Loucy (cell line): ENCODE results near the gene BMP6.

Experiments
- H2AFZ ChIP-seq: fragments of 200-600 bp; sonication (generic); 2 replicates; pipeline ENCODE4 v1.6.0; 2016; ENCODE audit warnings: antibody characterized with exemption, mild to moderate bottlenecking, low read length, moderate library complexity
- H3F3A ChIP-seq: fragments of 200-600 bp; 2 replicates; pipeline ENCODE4 v1.6.0; 2016; ENCODE audit warnings: antibody characterized with exemption, low read depth, mild to moderate bottlenecking
- H3K27me3 ChIP-seq: fragments of 200-600 bp; sonication (generic); 2 replicates; pipeline ENCODE4 v1.6.1; 2014; ENCODE audit warnings: low read length, mild to moderate bottlenecking; ENCODE audit not compliant: insufficient read depth, poor library complexity, severe bottlenecking
- H3K36me3 ChIP-seq: fragments of 200-600 bp; sonication (generic); 2 replicates; pipeline ENCODE4 v1.6.1; 2016; ENCODE audit warnings: low read length; ENCODE audit not compliant: insufficient read depth
- H3K4me1 ChIP-seq: fragments of 200-600 bp; sonication (generic); 2 replicates; pipeline ENCODE4 v1.5.1; 2014; ENCODE audit warnings: low read length, mild to moderate bottlenecking; ENCODE audit not compliant: insufficient read depth, poor library complexity, severe bottlenecking
- H3K4me2 ChIP-seq: fragments of 200-600 bp; sonication (generic); 2 replicates; pipeline ENCODE4 v1.6.0; 2014; ENCODE audit warnings: antibody characterized with exemption, low read length, low read depth, mild to moderate bottlenecking; ENCODE audit not compliant: poor library complexity, severe bottlenecking
- H3K4me3 ChIP-seq: fragments of 200-600 bp; sonication (generic); 2 replicates; pipeline ENCODE4 v1.5.1; 2014; ENCODE audit warnings: low read length, mild to moderate bottlenecking, mixed read lengths; ENCODE audit not compliant: poor library complexity, severe bottlenecking
- H3K79me2 ChIP-seq: fragments of 200-600 bp; sonication (generic); 2 replicates; pipeline ENCODE4 v1.6.1; 2014; ENCODE audit warnings: low read length; ENCODE audit not compliant: insufficient read depth
- H3K9ac ChIP-seq: fragments of 200-600 bp; sonication (generic); 2 replicates; pipeline ENCODE4 v1.6.0; 2014; ENCODE audit warnings: mild to moderate bottlenecking, low read depth, low read length, moderate library complexity; ENCODE audit not compliant: poor library complexity, severe bottlenecking
- H3K9me2 ChIP-seq: fragments of 200-600 bp; sonication (generic); replicated peaks from 2 replicates; pipeline ENCODE4 v1.6.1; 2016; ENCODE audit warnings: low read depth, low read length, mixed read lengths
- H3K9me3 ChIP-seq: fragments of 200-600 bp; sonication (generic); 2 replicates; pipeline ENCODE4 v1.6.1; 2014; ENCODE audit warnings: mild to moderate bottlenecking, antibody characterized with exemption, low read length, low read depth; ENCODE audit not compliant: insufficient read depth
- H4K20me1 ChIP-seq: fragments of 200-600 bp; sonication (generic); 2 replicates; pipeline ENCODE4 v1.6.0; 2014; ENCODE audit warnings: antibody characterized with exemption, low read length, mild to moderate bottlenecking; ENCODE audit not compliant: insufficient read depth, poor library complexity, severe bottlenecking
- CTCF ChIP-seq: fragments of 200-600 bp; sonication (generic); conservative IDR thresholded peaks from 2 replicates; pipeline ENCODE4 v1.5.1; 2014; ENCODE audit warnings: mild to moderate bottlenecking, antibody characterized with exemption, low read length
- EZH2phosphoT487 ChIP-seq: fragments of 200-600 bp; IDR thresholded peaks from 2 replicates; pipeline ENCODE4 v1.6.1; 2018; ENCODE audit warnings: antibody characterized with exemption, mild to moderate bottlenecking, moderate library complexity, borderline replicate concordance

Gene BMP6

DNA sequence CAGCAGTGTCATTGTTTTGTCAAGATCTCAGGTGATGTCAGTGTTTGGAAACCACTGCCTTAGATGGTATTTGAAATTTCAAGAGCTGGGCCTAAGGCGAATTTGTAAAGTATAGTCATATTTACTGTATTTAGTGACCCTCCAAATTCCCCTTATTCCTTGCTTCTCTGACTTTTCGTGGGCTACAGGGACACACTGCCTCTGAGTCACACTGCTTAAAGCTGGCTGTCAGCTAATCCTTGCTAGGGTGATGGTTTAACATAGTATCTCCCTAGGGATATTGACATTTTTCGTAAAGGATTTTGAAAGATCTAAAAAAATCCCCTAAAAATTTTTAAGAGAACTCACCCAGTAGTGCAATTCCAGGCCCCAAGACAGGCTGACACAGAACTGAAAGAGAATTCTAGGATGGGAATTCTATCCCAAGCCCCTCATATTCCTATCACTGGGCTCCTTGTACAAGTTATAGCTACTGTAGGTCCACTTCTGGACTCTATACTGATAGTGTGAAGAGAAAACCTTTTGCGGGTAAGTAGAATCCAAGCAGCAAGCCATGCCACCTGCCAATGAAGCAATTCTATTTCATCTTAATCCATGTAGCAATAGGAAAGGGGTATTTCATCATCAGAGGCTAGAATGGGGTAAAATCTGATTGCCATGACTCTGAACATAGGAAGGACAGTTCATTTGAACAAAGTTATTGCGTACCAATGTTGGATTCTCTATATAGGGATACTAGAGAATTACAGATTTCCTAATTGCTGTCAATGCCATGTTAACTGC lies 4.3 kb downstream of the BMP6 start:
- no peaks in the 10 kb centered on the region for H3K36me3 ChIP-seq
- H3K4me3 ChIP-seq = no peak overlapping the region
- no peaks in the 10 kb centered on the region for H3K27me3 ChIP-seq
- no peaks in the 10 kb centered on the region for H3K79me2 ChIP-seq
- no peak overlapping the region for H2AFZ ChIP-seq
- no peak overlapping the region for H3K4me2 ChIP-seq
- no peaks in the 10 kb centered on the region for H3K9me2 ChIP-seq
- no peak overlapping the region for H3K9ac ChIP-seq
- H4K20me1 ChIP-seq = no peaks in the 10 kb centered on the region
- H3K9me3 ChIP-seq = no peaks in the 10 kb centered on the region
- TF ChIP-seq EZH2phosphoT487 = no peak
- no peak for TF ChIP-seq CTCF
- H3F3A ChIP-seq = no peaks in the 10 kb centered on the region
- H3K4me1 ChIP-seq = no peaks in the 10 kb centered on the region

- no peaks in the 10 kb centered on the region for H3K9me2 ChIP-seq
Measured at GRCh38 chr6:7730784-7731227, 4.9 kb downstream of the BMP6 start.

GRCh38 chr6:7731294-7731693 lies 5.4 kb downstream of the BMP6 start:
- H3K27me3 ChIP-seq = no peaks in the 10 kb centered on the region
- no peaks in the 10 kb centered on the region for H3K9me2 ChIP-seq
- no peak overlapping the region for H3K9ac ChIP-seq
- TF ChIP-seq CTCF (no peak), EZH2phosphoT487 (no peak)
- no peaks in the 10 kb centered on the region for H3F3A ChIP-seq
- H3K36me3 ChIP-seq = no peaks in the 10 kb centered on the region
- no peaks in the 10 kb centered on the region for H4K20me1 ChIP-seq
- H3K4me1 ChIP-seq = no peaks in the 10 kb centered on the region
- H3K4me3 ChIP-seq = no peak overlapping the region
- H2AFZ ChIP-seq = no peak overlapping the region
- no peaks in the 10 kb centered on the region for H3K79me2 ChIP-seq
- no peaks in the 10 kb centered on the region for H3K9me3 ChIP-seq
- no peak overlapping the region for H3K4me2 ChIP-seq

More at GRCh38 chr6:7730784-7731227, 4.9 kb downstream of the BMP6 start:
- H3F3A ChIP-seq = no peaks in the 10 kb centered on the region
- H3K36me3 ChIP-seq = no peaks in the 10 kb centered on the region
- no peak overlapping the region for H3K4me3 ChIP-seq
- H2AFZ ChIP-seq = no peak overlapping the region
- no peaks in the 10 kb centered on the region for H4K20me1 ChIP-seq
- TF ChIP-seq EZH2phosphoT487 (no peak), CTCF (no peak)
- no peaks in the 10 kb centered on the region for H3K4me1 ChIP-seq
- no peak overlapping the region for H3K9ac ChIP-seq
- no peaks in the 10 kb centered on the region for H3K27me3 ChIP-seq
- H3K4me2 ChIP-seq = no peak overlapping the region
- H3K79me2 ChIP-seq = no peaks in the 10 kb centered on the region
- no peaks in the 10 kb centered on the region for H3K9me3 ChIP-seq
